Measurements from ENCODE around the gene FUT7. TPM values are rescaled to one million over a fixed set of nuclear protein-coding genes. Genes with fewer than 3 reads are reported as not detected.

FUT7 gene
- polyA plus RNA-seq, 4 donors = 0.09 to 0.90 TPM; not detected in 2

DNA sequence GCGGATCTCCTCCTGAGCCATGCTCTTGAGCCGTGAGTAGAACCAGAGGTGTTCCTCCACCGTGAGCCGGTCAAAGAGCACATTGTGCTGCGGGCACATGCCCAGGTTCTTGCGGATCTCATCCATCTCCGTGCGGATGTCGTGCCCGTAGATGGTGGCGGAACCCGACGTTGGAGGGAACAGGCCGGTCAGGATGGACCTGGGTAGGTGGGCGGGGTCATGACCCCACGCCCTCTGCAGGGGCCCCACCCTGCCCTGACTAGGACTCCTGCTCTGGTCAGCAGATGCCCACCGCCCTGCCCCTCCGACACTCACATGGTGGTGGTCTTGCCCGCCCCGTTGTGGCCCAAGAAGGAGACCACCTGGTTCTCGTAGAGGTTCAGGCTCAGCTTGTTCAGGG, 15.9 kb downstream of the FUT7 start:
- Histone ChIP-seq H3K36me3 (ENCODE audit: control insufficient read depth in 3 of 3, insufficient read depth in 2 of 3, low read depth in 1 of 3, low read length in 3 of 3) (peaks cover 2 to 79% (median 7%) of the 10 kb centered on the region in 3 donors), H3K9me3 (ENCODE audit: control insufficient read depth in 2 of 2, insufficient read depth in 1 of 2, low read depth in 1 of 2, low read length in 1 of 2) (peaks cover 0 to 4% of the 10 kb centered on the region in 2 donors), H3K4me1 (ENCODE audit: control insufficient read depth in 3 of 3, insufficient read depth in 2 of 3, low read depth in 1 of 3, low read length in 2 of 3) (no peaks in the 10 kb centered on the region), H3K4me3 (ENCODE audit: low read depth in 1 of 3, low read length in 3 of 3) (no peak overlapping the region), H3K27ac (ENCODE audit: low read depth in 1 of 3, low read length in 2 of 3) (no peak overlapping the region), H3K27me3 (ENCODE audit: control insufficient read depth in 3 of 3, insufficient read depth in 3 of 3, low read length in 3 of 3) (no peaks in the 10 kb centered on the region)
- FAIRE-seq (no peak), DNase-seq (no peak)
- WGBS, 3 donors = 95 to 96% (median 96%) methylated on average over 15 to 21 of the region's 21 CpGs

DNA sequence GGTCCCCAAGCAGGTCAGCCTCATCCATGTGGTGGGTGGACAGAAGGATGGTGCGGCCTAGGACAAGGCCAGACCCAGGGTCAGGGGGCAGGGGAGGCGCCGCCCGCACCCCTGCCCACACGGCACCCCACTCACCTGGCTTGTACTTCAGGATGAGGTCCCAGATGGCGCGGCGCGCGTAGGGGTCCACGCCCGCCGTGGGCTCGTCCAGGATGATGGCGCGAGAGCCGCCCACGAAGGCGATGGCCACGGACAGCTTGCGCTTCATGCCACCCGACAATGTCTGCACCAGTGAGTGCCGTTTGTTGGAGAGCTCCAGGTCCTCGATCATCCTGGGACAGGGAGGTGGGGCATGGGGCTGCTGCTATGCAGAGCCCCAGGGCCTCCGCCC, 16.4 kb downstream of the FUT7 start:
- WGBS, 3 donors = 95 to 98% (median 98%) methylated on average over 14 to 25 of the region's 25 CpGs
- H3K27me3 ChIP-seq (ENCODE audit: control insufficient read depth in 3 of 3, insufficient read depth in 3 of 3, low read length in 3 of 3) = no peaks in the 10 kb centered on the region
- H3K36me3 ChIP-seq (ENCODE audit: control insufficient read depth in 3 of 3, insufficient read depth in 2 of 3, low read depth in 1 of 3, low read length in 3 of 3) = peaks cover 2 to 78% (median 7%) of the 10 kb centered on the region in 3 donors
- DNase-seq = no peak
- no peaks in the 10 kb centered on the region for H3K4me1 ChIP-seq (ENCODE audit: control insufficient read depth in 3 of 3, insufficient read depth in 2 of 3, low read depth in 1 of 3, low read length in 2 of 3)
- FAIRE-seq = no peak
- peaks cover 0 to 4% of the 10 kb centered on the region in 2 donors for H3K9me3 ChIP-seq (ENCODE audit: control insufficient read depth in 2 of 2, insufficient read depth in 1 of 2, low read depth in 1 of 2, low read length in 1 of 2)
- no peak overlapping the region for H3K4me3 ChIP-seq (ENCODE audit: low read depth in 1 of 3, low read length in 3 of 3)
- no peak overlapping the region for H3K27ac ChIP-seq (ENCODE audit: low read depth in 1 of 3, low read length in 2 of 3)

DNA sequence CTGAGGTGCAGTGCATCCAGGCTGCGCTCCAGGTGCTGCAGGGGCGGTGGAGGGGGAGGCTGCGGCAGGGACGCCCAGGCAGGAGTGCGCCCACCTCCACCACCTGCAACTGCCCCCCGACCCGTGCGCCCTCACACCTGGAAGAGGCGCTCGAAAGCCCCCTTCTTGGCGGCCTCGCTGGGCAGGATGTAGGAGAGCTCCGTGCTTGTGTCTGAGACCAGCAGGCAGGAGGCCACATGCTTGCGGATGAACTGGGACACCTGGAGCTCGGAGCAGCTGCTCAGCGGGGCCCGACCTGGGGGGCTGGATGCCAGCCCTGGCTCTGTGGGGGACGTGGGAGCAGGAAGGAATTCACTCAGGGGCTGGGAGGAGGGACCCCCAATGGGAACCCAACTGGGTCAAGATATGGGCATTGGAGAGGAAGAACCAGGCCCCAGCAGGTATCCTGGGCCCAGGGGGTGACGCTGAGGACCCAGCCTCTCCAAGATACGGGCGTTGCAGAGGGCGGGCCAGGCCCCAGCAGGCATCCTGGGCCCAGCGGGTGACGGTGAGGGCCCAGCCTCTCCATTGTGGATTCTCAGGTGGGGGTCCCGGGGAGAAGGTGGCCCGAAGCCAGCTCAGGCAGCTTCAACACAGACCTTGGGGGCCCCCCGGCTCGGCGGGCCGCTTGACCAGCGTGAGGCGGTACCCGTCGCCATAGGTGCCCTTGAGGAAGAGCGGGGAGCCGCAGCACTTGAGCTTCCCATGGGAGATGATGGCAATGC, 16.9 kb downstream of the FUT7 start:
- Histone ChIP-seq H3K27ac (ENCODE audit: low read depth in 1 of 3, low read length in 2 of 3) (no peak overlapping the region), H3K27me3 (ENCODE audit: control insufficient read depth in 3 of 3, insufficient read depth in 3 of 3, low read length in 3 of 3) (no peaks in the 10 kb centered on the region), H3K4me1 (ENCODE audit: control insufficient read depth in 3 of 3, insufficient read depth in 2 of 3, low read depth in 1 of 3, low read length in 2 of 3) (no peaks in the 10 kb centered on the region), H3K36me3 (ENCODE audit: control insufficient read depth in 3 of 3, insufficient read depth in 2 of 3, low read depth in 1 of 3, low read length in 3 of 3) (peaks cover 2 to 78% (median 7%) of the 10 kb centered on the region in 3 donors), H3K9me3 (ENCODE audit: control insufficient read depth in 2 of 2, insufficient read depth in 1 of 2, low read depth in 1 of 2, low read length in 1 of 2) (peaks cover 0 to 4% of the 10 kb centered on the region in 2 donors), H3K4me3 (ENCODE audit: low read depth in 1 of 3, low read length in 3 of 3) (no peak overlapping the region)
- no peak for FAIRE-seq
- no peak for DNase-seq
- 94 to 96% (median 95%) methylated on average over 32 to 36 of the region's 36 CpGs for WGBS, 3 donors

DNA sequence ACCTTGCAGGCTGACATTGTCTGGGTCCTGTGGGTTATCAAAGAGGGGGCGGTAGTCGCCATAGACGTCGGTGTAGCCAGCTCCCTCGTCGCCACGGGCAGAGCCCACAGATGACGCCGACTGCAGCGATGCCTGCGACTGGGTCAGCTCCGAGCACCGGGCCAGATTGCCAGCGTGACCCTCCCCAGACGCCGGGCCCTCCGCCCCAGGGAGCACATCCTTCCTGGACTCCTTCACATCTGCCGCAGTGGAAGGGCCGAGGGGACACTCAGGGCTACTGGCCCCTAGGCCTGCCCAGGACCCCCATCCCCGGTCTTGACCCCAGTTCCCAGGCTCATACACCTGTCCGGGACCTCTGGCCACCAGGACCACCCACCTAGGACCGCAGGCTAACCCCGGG, 17.7 kb downstream of the FUT7 start:
- peaks cover 0 to 4% of the 10 kb centered on the region in 2 donors for H3K9me3 ChIP-seq (ENCODE audit: control insufficient read depth in 2 of 2, insufficient read depth in 1 of 2, low read depth in 1 of 2, low read length in 1 of 2)
- DNase-seq (no peak), FAIRE-seq (no peak)
- H3K36me3 ChIP-seq (ENCODE audit: control insufficient read depth in 3 of 3, insufficient read depth in 2 of 3, low read depth in 1 of 3, low read length in 3 of 3) = peaks cover 2 to 81% (median 7%) of the 10 kb centered on the region in 3 donors
- no peaks in the 10 kb centered on the region for H3K27me3 ChIP-seq (ENCODE audit: control insufficient read depth in 3 of 3, insufficient read depth in 3 of 3, low read length in 3 of 3)
- 88 to 93% (median 91%) methylated on average over 19 to 23 of the region's 23 CpGs for WGBS, 3 donors
- H3K4me3 ChIP-seq (ENCODE audit: low read depth in 1 of 3, low read length in 3 of 3) = no peak overlapping the region
- H3K27ac ChIP-seq (ENCODE audit: low read depth in 1 of 3, low read length in 2 of 3) = no peak overlapping the region
- no peaks in the 10 kb centered on the region for H3K4me1 ChIP-seq (ENCODE audit: control insufficient read depth in 3 of 3, insufficient read depth in 2 of 3, low read depth in 1 of 3, low read length in 2 of 3)

DNA sequence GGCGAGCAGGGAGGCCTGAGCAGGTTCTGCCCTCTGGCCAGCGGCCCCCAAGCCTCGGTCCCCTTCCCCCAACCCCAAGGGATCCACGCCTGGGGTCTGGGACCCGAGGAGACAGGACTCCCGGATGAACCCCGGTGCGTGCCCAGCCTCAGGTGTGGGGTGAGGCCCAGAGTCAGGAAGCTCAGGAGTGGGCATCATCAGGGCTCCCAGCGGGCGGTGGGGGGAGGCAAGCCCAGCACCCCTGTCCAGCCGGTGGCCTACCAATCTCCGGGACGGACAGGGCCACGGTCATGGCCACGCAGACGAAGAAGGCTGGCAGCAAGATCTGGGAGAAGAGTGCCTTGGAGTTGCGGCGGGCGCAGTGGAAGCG, 18.3 kb downstream of the FUT7 start:
- no peak overlapping the region for H3K4me3 ChIP-seq (ENCODE audit: low read depth in 1 of 3, low read length in 3 of 3)
- H3K36me3 ChIP-seq (ENCODE audit: control insufficient read depth in 3 of 3, insufficient read depth in 2 of 3, low read depth in 1 of 3, low read length in 3 of 3) = peaks cover 2 to 78% (median 7%) of the 10 kb centered on the region in 3 donors
- H3K9me3 ChIP-seq (ENCODE audit: control insufficient read depth in 2 of 2, insufficient read depth in 1 of 2, low read depth in 1 of 2, low read length in 1 of 2) = peaks cover 0 to 4% of the 10 kb centered on the region in 2 donors
- DNase-seq = no peak
- H3K4me1 ChIP-seq (ENCODE audit: control insufficient read depth in 3 of 3, insufficient read depth in 2 of 3, low read depth in 1 of 3, low read length in 2 of 3) = no peaks in the 10 kb centered on the region
- no peak overlapping the region for H3K27ac ChIP-seq (ENCODE audit: low read depth in 1 of 3, low read length in 2 of 3)
- no peaks in the 10 kb centered on the region for H3K27me3 ChIP-seq (ENCODE audit: control insufficient read depth in 3 of 3, insufficient read depth in 3 of 3, low read length in 3 of 3)
- FAIRE-seq = no peak
- 94 to 96% (median 94%) methylated on average over 11 to 20 of the region's 20 CpGs for WGBS, 3 donors

DNA sequence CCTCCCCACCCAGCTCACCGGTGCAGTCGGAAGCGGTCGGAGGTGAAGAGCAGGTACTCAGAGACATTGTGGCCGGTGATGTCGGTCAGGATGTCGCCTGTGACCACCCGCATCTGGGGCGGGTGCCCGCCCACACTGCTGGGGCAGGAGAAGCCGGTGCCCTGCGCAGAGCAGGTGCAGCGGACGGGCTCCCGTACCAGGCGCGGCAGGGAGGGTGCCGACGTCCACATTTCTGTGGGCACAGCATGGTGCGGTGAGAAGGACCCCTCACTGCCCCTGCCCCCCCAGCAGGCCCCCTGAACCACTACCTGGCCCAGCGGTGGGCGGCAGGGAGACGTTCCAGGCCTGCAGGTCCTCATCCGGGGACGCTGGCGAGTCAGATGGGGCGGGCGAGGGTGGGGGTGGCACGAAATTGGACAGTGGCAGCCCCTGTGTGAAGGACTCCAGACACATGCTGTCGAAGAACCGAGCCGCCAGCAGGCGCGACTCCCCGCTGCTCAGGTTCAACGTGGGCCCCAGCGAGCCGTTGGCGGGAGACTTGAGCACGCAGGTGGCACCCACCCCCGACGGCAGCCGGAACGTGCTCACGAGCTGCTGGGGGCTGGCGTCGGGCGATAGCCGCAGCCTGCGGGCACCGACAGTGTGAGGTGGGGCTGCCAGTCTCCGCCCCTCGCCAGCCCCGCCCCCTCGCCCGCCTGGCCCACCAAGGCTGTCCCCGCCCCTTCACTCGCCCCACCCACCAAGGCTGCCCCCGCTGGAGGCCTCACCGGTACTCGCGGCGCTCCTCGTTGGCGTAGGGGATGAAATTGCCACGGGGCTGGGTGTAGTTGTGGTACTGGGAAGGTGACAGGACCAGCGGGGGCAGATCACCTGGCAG, 19.0 kb downstream of the FUT7 start:
- DNase-seq = no peak
- 90 to 96% (median 96%) methylated on average over 37 to 67 of the region's 67 CpGs for WGBS, 3 donors
- peaks cover 0 to 4% of the 10 kb centered on the region in 2 donors for H3K9me3 ChIP-seq (ENCODE audit: control insufficient read depth in 2 of 2, insufficient read depth in 1 of 2, low read depth in 1 of 2, low read length in 1 of 2)
- H3K27ac ChIP-seq (ENCODE audit: low read depth in 1 of 3, low read length in 2 of 3) = no peak overlapping the region
- H3K4me3 ChIP-seq (ENCODE audit: low read depth in 1 of 3, low read length in 3 of 3) = no peak overlapping the region
- no peak for FAIRE-seq
- H3K36me3 ChIP-seq (ENCODE audit: control insufficient read depth in 3 of 3, insufficient read depth in 2 of 3, low read depth in 1 of 3, low read length in 3 of 3) = peaks cover 2 to 79% (median 7%) of the 10 kb centered on the region in 3 donors
- H3K4me1 ChIP-seq (ENCODE audit: control insufficient read depth in 3 of 3, insufficient read depth in 2 of 3, low read depth in 1 of 3, low read length in 2 of 3) = no peaks in the 10 kb centered on the region
- no peaks in the 10 kb centered on the region for H3K27me3 ChIP-seq (ENCODE audit: control insufficient read depth in 3 of 3, insufficient read depth in 3 of 3, low read length in 3 of 3)

DNA sequence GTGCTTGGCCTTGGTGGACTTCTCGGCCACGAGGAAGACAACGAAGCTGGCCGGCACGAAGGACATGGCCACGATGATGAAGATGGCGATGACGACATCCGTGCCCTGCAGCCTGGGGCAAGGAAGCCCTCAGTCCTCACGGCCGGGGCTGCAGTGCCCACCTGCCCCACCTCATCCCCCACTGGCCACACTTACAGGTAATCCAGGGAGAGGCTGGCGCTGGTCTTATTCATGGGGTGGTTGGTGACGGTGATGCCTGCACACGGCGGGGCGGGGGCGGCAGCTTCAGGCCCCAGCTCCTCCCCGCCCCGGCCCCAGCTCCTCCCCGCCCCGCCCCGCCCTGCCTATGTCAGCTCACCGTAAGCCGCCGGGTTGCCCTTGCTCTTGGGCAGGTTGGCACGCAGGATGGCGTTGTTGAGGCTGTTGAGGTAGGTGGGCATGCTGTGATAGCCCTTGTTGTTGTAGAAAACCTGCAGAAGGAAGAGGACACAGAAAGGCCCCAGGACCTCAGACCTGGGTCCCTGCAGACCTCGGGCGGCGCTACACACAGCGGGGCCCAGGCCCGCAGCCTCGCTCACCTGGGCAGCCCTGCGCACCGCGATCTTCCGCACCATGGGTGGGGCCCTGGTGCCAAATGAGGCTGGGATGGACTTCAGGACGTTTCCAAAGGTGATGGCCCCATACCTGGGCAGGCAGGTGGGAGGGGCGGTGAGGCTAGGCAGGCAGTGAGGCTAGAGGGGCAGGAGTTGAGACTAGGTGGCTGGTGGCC, 19.8 kb downstream of the FUT7 start:
- Histone ChIP-seq H3K9me3 (ENCODE audit: control insufficient read depth in 2 of 2, insufficient read depth in 1 of 2, low read depth in 1 of 2, low read length in 1 of 2) (peaks cover 0 to 4% of the 10 kb centered on the region in 2 donors), H3K4me3 (ENCODE audit: low read depth in 1 of 3, low read length in 3 of 3) (no peak overlapping the region), H3K27ac (ENCODE audit: low read depth in 1 of 3, low read length in 2 of 3) (no peak overlapping the region), H3K4me1 (ENCODE audit: control insufficient read depth in 3 of 3, insufficient read depth in 2 of 3, low read depth in 1 of 3, low read length in 2 of 3) (no peaks in the 10 kb centered on the region), H3K27me3 (ENCODE audit: control insufficient read depth in 3 of 3, insufficient read depth in 3 of 3, low read length in 3 of 3) (no peaks in the 10 kb centered on the region), H3K36me3 (ENCODE audit: control insufficient read depth in 3 of 3, insufficient read depth in 2 of 3, low read depth in 1 of 3, low read length in 3 of 3) (peaks cover 2 to 75% (median 4%) of the 10 kb centered on the region in 3 donors)
- DNase-seq (no peak), FAIRE-seq (no peak)
- WGBS, 3 donors = 89 to 91% (median 91%) methylated on average over 26 to 39 of the region's 39 CpGs

DNA sequence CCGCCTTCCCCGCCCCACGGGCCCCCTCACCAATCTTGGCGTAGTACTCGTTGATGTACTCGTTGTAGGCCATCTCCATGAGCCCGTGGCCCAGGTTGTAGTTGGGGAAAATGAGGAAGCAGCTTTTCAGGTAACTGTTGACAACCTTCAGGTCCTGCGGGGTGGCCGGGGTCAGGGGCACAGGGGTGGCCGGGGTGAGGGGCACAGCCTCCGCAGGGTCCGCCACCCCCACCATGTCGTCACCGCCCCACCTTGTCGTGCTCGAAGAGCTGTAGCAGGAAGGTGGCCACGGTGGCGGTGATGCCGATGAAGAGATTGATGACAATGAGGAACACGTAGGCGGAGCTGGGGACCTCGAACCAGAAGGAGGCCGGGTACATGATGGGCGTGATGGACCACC, 20.7 kb downstream of the FUT7 start:
- Histone ChIP-seq H3K4me3 (ENCODE audit: low read depth in 1 of 3, low read length in 3 of 3) (no peak overlapping the region), H3K4me1 (ENCODE audit: control insufficient read depth in 3 of 3, insufficient read depth in 2 of 3, low read depth in 1 of 3, low read length in 2 of 3) (peaks cover 0 to 2% (median 0%) of the 10 kb centered on the region in 3 donors), H3K36me3 (ENCODE audit: control insufficient read depth in 3 of 3, insufficient read depth in 2 of 3, low read depth in 1 of 3, low read length in 3 of 3) (peaks cover 2 to 65% (median 4%) of the 10 kb centered on the region in 3 donors), H3K27me3 (ENCODE audit: control insufficient read depth in 3 of 3, insufficient read depth in 3 of 3, low read length in 3 of 3) (no peaks in the 10 kb centered on the region), H3K9me3 (ENCODE audit: control insufficient read depth in 2 of 2, insufficient read depth in 1 of 2, low read depth in 1 of 2, low read length in 1 of 2) (peaks cover 0 to 10% of the 10 kb centered on the region in 2 donors), H3K27ac (ENCODE audit: low read depth in 1 of 3, low read length in 2 of 3) (no peak overlapping the region)
- WGBS, 3 donors = 92 to 95% (median 94%) methylated on average over 21 to 24 of the region's 24 CpGs
- FAIRE-seq (no peak), DNase-seq (no peak)
